Stimulated activated CD4-positive, alpha-beta T cell treated with anti-CD3 and anti-CD28 coated beads, Interleukin-15, amount 100 ng/mL, for 24 hours (primary cell): ENCODE results near the gene UBE2E1.

Experiments
- DNase-seq: peaks from one replicate; pipeline ENCODE4 v3.0.0-alpha.2; 2020

UBE2E1 gene

GRCh38 chr3:23796518-23796917 lies 9.2 kb upstream of the UBE2E1 start:
- DNase-seq: no peak

- no peak for DNase-seq
These were observed 8.3 kb upstream of the UBE2E1 start for GRCh38 chr3:23797491-23797890.

- DNase-seq: no peak
These were observed 7.3 kb upstream of the UBE2E1 start for GRCh38 chr3:23798456-23798855.

- no peak for DNase-seq
These were observed 6.9 kb upstream of the UBE2E1 start for GRCh38 chr3:23798876-23799275.

GRCh38 chr3:23800731-23801130 lies 5.0 kb upstream of the UBE2E1 start:
- no peak for DNase-seq

- DNase-seq: no peak
These were observed 1.1 kb upstream of the UBE2E1 start for GRCh38 chr3:23804441-23805209.

- no peak for DNase-seq
These were observed 534 bp upstream of the UBE2E1 start for GRCh38 chr3:23805210-23805632.

GRCh38 chr3:23806534-23807423 lies 1.0 kb downstream of the UBE2E1 start:
- DNase-seq: peak; percentile 33

GRCh38 chr3:23807424-23808015 lies 1.8 kb downstream of the UBE2E1 start:
- DNase-seq: no peak

GRCh38 chr3:23808525-23808924 lies 2.8 kb downstream of the UBE2E1 start:
- DNase-seq: no peak

GRCh38 chr3:23809294-23809693 lies 3.5 kb downstream of the UBE2E1 start:
- DNase-seq: no peak

GRCh38 chr3:23809840-23810342 lies 4.1 kb downstream of the UBE2E1 start:
- no peak for DNase-seq

- peak; percentile 61 for DNase-seq
These were observed 4.8 kb downstream of the UBE2E1 start for GRCh38 chr3:23810343-23811184.

- DNase-seq: no peak
These were observed 5.4 kb downstream of the UBE2E1 start for GRCh38 chr3:23811185-23811527.

GRCh38 chr3:23811919-23812318 lies 6.2 kb downstream of the UBE2E1 start:
- no peak for DNase-seq

- no peak for DNase-seq
These were observed 10.1 kb downstream of the UBE2E1 start for GRCh38 chr3:23815879-23816278.

- no peak for DNase-seq
These were observed 11.0 kb downstream of the UBE2E1 start for GRCh38 chr3:23816721-23817120.

GRCh38 chr3:23817508-23818223 lies 11.9 kb downstream of the UBE2E1 start:
- no peak for DNase-seq

GRCh38 chr3:23819599-23820360 lies 14.0 kb downstream of the UBE2E1 start:
- DNase-seq: no peak

- no peak for DNase-seq
These were observed 15.1 kb downstream of the UBE2E1 start for GRCh38 chr3:23820888-23821287.

- no peak for DNase-seq
These were observed 16.1 kb downstream of the UBE2E1 start for GRCh38 chr3:23821858-23822257.
